Amniotic epithelial cell (primary cell): ENCODE results near the gene CDK5.

ENCODE experiments used
- DNase-seq: peaks from one replicate; pipeline ENCODE4 v3.0.0-alpha.2; 2010; ENCODE audit warnings: low read depth

Gene CDK5

DNA sequence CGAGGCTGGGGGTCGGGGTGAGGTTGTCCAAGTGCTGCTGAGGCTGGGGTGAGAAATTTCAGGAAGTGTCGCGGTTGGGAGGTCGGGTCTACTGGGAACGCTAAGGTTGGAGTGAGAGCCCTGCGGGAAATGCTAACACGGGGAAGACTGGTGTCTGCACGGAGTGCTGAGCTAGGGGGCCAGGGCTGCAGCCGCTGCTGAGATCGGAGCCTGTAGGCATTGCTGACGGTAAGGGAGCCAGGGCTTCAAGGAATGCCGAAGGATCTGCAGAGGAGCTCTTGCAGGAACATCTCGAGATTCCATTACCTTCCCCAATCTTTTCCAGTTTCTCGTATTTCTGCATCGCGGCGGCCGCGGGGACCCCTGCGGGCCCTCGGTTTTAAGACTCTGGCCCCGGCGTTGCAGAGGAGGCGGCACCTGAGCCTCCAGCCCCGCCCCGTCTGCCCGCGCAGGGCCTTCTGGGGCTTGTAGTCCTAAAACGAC lies at the start of gene CDK5:
CDK5 (minus strand) TSS at position 392 of the 483 bp plus-strand sequence; CDS start at position 343, 49 bp downstream.
- DNase-seq: peak; percentile 23

DNA sequence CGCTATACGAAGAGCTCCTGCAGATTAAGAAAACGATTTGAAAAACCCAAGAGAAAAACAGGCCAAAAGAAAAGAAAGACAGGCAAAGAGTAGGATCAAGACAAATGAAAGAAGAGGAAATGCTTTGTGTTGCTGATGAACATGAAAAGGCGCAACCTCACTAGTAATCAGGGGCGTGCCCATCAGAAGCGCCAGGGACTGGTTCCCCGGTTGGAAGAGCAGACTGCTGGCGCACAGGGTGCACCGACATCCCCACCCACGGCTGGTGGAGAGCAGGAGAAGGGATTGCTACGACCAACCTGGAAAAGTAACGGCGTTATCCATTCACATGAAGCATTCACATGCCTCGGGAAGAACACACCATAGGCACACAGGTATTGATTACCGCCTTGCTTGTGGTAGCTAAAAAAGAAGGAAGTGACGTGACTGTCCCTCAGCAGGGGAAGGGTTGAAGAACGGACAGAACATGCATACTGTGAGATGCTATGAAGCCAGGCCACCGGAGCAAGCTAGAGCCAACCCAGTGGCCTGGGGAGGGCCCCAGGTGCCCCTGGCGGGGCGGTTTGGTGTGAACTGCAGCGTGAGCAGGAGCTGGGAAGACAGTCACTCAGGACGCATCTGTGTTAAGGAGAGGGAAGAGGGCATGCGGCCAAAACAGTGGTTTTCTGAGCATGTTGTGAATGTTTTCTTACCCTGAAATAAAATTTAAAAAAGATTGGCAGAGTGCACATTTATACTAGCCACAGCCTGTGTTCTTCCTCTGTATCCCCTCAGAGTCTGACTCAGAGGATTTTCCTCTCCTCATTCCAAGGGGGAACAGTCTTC lies 46.9 kb upstream of the CDK5 start:
- DNase-seq: peak; percentile 87

DNA sequence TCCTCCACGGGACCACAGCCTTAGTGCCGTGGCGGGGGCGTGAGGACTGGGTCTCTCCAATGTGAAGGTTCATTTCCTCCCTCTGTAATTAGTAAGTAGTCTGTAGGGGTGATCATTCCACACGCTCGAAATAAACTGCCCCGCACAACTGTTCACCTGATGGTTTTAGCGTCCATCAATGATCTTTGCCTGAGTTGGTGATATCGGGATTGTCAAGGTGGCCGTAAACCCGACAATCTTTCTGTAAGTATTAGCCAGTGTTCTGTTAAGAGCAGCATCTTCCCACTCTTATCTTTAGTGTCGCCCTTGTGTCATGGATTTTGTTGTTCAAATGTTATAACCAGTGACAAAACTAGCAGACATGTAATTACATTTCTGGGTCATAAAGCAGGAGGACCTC lies 46.3 kb upstream of the CDK5 start:
- DNase-seq: no peak

DNA sequence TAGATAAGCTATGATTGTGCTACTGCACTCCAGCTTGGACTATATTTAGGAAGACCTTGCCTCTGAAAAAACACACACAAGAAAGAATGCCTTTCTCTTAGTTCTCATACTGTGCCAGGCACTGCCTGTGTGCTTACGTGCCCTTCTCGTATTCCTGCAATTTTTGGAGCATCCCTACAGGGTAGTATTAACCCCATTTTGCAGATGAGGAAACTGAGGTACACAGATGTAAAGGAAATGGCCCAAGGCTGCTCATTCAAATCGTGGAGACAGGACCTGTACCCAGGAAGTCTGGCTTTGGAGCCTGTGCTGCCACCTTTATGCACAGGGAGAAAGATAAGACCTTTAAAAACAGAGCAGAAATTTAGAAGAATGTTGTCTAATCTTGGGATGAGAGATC lies 45.3 kb upstream of the CDK5 start:
- no peak for DNase-seq

DNA sequence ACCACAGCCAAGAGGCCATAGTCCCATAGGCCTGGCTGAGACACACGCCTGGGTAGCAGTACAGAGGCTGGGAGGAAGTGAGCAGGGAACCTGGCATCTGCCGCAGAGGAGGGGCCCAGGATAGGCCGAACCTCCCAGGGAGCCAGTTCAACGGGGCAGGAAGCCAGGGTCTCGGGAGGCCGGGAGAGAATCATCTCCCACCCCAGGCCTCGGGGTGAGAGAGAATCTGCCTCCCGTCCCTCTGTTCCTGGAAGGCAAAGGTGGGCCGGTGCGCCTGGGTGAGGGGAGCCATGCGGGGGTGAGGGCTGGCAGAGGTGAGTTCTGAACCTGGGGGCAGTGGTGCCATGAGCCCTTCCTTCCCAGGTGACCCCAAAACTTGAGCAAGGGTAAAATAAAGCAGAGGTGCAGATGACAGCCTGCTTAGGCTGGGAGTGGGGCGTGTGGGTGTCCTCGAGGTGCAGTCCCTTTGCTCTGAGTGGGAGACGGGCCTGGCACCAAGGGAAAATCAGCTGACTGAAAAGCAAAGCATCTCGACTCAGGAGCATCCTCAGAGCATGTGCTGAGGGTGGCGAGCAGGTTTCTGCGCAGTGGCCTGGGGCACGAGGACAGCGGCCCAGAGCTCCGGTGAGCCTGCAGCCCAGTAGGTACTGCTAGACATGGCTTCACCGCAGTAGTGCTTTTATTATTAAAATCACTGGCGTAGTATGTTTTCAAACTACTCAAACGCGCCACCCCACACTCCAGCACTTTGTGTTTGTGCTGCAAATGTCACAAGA lies 44.1 kb upstream of the CDK5 start:
- DNase-seq: no peak

DNA sequence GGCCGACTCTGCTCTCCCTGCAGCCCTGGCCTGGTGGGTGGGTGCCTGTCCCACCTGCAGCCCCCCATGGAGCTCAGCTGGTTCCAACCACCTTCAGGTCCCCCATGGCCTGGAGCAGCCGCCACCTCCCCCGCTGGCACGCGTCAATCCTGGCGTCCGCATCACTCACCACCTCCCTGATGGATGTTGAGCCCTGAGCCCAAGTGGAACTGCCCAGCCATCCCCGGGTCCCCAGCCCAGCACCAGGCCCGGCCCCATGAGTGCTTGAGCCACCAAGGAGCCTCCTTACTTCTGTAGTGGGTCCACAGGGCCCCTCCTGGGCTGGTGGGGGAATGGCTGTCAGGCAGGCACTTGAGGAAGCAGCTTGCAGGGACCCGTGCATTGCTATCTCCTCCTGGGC lies 43.2 kb upstream of the CDK5 start:
- DNase-seq: no peak

DNA sequence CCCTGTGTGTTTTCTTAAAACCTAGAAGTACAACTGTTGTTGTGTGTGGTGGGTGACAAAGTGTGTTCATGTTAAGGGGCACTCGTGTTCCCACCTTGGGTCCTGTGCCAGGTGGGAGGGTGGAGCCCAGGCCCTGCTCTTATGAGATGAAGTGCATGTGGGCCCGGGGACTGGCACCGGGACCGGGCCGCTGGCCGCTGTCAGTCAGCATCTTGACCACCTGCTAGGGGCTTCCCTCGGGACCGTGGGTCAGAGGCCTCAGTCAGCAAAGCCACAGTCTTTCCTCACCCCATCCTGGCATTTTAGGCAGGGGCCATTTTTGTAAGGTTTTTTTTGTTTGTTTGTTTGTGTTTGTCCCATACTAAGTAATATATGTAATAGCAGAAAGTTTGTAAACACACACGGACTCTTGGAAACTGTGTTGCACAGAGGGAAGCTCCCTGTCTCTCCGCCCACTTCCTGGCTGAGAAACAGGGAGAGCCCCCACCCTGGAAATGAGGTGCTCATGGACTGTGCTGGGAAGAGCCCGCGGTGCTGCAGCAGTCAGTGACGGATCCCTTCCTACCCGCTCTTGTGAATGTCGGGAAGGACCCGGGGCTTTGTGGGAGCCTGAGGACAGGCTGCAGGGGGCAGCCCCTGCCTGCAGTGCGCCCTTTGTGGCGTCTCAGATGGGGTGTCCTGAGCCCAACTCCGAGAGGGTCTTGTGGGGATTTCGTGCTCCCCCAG lies 42.0 kb upstream of the CDK5 start:
- no peak for DNase-seq

DNA sequence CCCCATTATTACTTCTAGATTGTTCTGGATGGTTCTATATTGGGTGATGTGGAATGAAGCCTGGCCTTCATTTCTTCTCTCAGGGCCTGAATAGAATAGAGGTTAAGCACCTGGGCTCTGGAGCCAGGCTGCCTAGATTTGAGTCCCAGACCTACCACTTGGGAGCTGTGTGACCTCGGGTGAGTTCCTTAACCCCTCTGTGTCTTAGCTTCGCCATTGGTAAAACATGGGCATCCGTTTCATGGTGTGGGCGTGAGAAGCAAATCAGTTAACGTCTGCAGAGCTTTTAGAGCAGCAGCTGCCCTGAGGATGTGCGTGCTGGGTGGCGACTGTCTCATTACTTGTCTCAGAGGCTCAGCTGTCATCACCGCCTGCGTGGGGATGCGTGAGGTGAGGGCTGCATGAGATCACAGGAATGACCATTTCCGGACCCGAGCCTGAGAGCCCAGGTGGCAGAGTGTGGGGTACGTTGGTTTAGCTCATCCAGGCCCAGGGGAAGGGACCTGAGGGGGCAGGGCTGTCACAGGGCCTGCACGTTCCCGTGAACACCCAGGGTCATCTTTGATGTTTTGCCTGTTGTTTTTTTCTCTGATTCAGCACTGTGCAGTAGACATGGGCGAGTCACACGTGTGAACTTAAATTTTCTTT lies 38.3 kb upstream of the CDK5 start:
- DNase-seq: no peak

DNA sequence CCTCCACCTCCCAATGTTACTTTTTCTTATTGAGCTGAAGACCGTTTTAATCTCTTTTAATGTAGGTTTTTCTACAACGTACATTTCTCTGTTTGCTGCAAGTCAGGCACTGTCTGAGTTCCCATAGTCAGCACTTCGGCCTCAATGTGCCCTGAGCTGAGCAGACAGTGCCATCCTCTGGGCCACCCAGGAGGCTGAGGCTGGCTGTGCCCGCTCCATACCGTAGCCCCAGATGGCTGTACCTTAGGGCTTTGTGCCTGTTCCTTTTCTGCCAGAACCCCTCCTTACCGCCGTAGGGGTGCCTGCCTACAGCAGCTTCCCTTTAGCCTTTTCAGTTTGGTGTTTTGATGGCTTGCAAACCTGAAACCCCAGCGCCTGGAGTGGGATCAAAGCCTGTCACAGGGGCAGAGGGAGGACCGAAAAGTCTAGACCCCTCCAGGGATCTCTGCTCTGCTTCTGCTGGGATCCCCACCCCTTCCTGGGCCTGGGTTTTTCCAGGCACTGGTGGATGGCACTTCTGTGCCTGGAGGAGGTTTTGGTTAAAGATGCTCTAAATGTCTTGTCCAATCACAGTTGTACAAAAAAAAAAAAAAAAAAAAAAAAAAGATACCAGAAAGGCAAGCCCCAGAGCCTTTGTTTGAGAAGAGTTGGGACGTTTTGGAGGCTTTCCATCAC lies 37.6 kb upstream of the CDK5 start:
- DNase-seq: no peak

DNA sequence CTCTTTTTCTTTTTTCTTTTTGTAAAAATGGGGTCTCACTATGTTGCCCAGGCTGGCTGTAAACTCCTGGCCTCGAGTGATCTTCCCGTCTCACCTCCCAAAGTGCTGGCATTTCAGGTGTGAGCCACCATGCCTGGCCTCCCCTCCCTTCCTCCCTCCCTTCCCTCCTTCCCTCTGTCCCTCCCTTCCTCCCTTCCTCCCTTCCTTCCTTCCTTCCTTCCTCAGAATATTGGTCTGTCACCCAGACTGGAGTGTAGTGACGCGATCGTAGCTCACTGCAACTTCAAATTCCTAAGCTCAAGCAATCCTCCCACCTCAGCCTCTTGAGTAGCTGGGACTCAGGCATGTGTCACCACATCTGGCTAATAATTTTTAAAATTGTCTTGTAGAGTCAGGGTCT lies 37.0 kb upstream of the CDK5 start:
- no peak for DNase-seq

DNA sequence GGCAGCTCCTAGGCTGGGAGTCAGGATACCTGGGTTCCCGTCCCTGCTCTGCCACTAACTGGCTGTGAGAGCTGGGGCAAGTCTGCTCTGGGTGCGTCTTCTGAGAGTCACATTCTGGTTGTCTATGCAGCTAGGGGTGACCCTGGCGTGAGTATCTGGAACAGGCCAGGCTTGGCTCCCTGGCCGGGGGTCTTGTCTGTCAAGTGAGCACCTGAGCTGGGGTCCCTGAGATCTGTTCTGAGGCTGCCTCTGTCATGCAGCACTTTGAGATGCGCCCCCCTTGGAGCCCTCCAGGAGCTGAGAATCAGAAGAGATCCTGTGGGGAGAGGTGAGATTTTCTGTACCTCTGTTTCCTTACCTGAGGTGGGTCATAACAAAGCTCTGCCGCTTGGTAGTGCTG lies 36.1 kb upstream of the CDK5 start:
- DNase-seq: no peak

DNA sequence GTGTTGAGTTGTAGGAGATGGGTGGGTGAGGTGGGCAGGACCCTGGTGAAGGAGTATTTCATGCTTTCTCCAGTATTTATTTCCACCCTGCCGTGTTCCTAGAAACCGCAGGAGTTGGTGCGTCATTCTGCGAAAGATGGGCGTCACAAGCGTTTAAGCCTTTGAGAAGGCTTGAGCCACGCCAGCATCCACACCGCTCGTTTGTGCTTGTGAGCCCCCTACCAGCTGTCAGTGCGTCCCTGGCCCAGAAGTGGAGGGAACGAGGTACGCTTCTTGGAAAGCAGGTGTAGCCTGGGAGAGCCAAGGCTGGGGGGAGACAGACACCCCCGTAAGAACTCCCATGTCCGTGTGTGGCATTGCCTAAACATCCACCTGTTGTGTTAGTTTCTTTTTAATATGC lies 34.3 kb upstream of the CDK5 start:
- no peak for DNase-seq

DNA sequence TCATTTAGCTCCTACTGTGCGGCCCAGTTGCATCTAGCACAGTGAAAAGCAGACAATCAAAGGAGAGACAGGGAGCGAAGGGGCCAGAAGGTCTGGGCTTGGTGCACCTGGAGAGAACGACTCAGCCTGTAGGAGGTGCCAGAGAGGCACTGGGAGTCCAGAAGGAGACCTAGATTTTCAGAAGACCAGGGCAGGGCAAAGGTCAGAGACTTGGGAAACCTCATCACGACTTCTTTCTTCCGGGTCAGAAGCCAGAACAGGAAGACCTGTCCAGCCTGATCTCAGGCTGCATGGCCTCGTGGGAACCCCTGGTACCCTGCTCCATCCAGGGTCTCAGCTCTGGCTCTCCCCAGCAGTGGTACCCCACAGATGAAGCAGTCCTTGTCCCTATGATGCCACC lies 33.7 kb upstream of the CDK5 start:
- DNase-seq: no peak

DNA sequence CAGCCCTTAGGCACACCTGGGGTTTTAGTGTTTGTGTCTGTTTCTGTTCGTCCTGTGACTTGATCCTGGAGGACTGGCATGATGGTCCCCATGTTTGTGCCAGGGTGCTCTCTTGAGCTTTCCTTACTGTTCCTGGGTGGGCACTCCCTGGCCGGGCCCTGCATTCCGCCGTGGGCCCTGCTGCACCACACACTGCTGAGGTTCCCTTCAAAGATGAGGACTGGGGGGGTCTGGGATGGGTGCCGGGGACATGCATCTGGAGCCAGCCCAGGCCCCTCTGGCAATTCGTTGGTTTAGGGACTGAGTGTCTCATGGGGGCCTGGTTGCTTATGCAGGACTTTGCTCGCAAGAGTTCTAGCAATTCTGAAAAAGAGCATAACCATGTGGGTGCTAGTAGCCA lies 33.3 kb upstream of the CDK5 start:
- DNase-seq: no peak

DNA sequence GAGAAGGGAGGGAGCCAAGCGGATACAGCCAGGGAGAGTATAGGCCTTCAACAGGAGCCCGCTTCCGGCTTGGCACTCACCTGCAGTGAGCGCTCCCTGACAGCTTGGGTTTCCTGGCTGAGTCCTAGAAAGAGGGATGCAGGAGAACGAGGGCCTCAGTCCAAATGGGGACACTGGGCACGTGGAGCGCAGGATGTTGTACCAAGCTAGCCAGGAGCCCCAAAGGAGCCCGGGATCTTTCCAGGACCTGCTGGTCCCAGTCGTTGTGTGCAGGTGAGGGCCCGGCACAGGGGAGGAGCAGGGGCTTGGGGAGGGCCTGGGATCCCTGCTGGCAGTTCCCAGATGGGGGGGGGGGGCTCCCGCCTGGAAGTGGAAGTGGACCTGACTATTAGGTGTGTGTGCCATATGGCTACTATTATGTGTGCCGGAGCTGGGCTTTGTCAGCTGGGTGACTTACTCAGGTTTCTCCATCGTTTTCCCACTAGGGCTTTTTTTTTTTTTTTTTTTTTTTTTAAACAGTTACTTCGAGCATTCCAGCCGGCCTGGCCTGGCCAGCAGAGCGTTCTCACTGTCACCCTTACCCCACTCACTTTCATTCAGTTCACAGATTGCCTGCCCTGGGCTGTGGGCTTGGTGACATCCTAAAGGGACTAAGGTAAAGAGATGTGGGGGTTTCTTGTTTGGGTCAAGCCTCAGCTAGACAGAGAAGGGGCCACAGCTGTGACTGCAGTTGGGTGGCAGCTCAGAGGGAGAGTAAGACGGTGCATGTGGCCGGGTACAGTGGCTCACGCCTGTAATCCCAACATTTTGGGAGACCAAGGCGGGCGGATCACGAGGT lies 32.4 kb upstream of the CDK5 start:
- DNase-seq: no peak

DNA sequence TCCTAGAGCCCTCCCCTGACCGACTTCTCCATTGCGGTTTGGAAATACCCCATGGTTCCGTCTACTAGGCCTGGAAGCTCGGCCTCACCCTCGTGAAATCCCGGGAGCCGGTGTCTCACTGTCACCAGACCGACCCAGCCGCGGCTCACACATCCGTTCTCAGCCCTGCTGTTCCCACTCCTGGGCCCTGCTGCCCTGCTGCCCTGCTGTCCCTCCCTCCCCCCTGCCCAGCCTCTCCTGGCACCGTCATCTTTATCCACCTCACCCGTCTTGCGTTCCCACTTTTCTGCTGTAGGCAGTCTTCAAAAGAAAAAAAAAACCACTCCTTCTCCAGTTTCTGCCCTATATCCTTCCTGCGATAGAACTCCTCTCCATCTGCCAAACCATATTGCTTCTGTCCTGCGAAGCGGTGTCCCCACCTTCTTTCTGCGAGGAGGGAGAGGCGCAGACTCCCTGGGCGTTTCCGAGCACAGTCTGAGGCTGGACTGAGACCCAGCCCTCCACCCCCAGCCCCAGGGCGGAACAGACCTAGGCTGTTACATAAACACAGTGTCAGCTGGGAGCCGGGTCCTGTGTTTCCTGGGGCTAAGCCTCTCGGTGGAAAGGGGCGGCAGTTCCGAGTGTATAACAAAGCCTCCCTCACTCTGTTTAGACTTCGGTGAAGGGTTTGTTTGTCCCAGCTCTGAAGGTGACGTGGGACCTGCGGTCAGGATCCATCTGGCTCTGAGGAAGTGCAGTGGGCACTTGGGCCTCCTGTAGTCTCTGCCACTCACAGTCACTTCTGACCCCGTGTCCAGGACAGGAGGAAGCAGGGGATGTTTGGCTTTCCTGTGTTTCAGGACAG lies 31.4 kb upstream of the CDK5 start:
- DNase-seq: peak; percentile 49

DNA sequence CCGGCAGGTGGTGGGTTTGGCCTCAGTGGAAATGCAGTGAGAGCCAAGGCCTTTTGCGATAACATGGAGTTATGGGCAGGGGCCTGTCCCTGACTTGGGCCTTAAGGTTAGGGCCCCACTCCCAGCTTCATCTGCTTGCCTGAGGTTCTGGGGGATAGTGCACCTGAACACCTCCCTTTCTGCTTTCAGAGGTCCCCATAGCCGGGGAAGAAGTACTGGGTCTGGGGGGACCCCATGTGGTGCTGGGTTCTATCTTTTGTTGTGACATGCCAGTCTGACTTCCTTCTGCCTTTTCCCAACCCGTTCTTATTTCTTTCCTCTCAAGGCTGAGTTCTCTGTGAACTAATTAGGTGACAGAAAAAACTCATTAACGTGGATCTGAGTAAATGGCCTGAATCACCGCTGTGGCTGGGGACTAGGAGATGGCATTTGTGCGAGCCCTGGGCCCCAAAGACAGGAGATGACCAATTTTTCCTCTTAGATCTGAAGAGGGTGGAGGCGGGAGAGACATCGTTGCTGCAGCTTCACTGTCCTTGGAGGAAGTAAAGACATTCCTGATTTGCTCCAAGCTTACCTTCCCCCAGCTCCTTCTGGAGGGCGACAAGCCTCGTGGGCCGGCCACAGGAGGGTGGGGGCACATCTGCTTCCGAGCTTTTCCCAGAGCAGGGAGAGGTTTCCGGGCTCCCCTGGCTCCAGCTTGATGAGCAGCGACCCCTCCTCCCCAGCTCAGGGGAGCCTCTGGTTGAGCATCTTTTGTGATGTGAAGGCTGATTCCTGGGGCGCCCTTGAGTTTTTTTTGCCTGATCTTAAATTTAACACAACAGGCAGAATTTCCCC lies 30.5 kb upstream of the CDK5 start:
- DNase-seq: no peak

DNA sequence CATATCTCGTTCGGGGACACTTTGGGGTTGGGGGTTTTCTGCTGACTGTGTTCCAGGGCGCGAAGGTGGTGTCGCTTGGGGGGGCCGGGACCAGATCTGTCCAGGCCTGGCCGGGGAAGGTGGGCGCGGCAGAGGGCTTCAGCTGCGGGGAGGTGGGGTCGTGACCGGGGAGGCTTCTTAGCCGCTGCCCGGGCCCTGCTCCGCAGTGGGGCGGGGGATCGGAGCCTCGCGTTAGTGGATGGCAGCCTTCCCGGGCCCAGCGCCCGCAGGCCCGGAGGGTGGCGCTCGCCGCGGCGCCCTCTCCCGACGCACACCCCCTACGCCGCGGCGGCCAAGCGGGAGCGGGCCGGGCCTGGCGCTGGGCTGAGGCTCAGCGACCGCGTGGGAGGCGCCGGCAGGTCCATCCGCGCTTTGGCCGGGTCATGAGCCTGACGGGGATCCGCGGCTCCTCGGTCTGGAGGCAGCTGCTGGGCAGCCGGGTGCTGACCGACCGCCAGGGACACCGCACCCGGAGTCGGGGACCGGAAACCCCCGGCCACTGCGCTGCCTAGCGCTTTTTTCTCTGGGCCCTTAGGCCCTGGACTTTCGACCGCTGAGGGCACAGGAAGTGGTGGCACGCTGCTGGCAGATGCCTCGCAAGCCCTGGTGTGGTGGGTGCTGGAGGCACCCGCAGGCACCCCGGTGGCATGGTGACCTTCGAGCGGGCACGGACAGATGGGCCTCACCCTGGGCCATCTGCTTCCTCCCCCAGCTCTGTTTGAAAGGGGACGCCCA lies 29.7 kb upstream of the CDK5 start:
- peak; percentile 53 for DNase-seq
